HG03457 (cell line): Measurements from ENCODE around the gene LONP1.

Experiments used
- ATAC-seq: cut with Tn5 transposase; IDR thresholded peaks from one replicate; pipeline ENCODE4 v1.9.1; 2021; ENCODE audit warnings: moderate number of reproducible peaks; ENCODE audit not compliant: unreplicated experiment

LONP1 gene

GRCh38 chr19:5680437-5681368 lies 39.2 kb downstream of the LONP1 start, which contains the start of the genes HSD11B1L and MICOS13:
HSD11B1L (plus strand) TSS chr19:5681027; CDS start chr19:5684833, 3,806 bp downstream.
MICOS13 (minus strand) TSS chr19:5680516; CDS start chr19:5680486, 30 bp downstream.
- peak; percentile 72 for ATAC-seq

- no peak for ATAC-seq
Observed at GRCh38 chr19:5680084-5680436, 39.9 kb downstream of the LONP1 start.

GRCh38 chr19:5679289-5680083 lies 40.5 kb downstream of the LONP1 start:
- ATAC-seq: no peak

GRCh38 chr19:5678071-5678718 lies 41.8 kb downstream of the LONP1 start:
- ATAC-seq: no peak

GRCh38 chr19:5677580-5677979 lies 42.4 kb downstream of the LONP1 start:
- ATAC-seq: no peak

- ATAC-seq: no peak
Observed at GRCh38 chr19:5677136-5677535, 42.8 kb downstream of the LONP1 start.

GRCh38 chr19:5676772-5677105 lies 43.2 kb downstream of the LONP1 start:
- ATAC-seq: no peak

GRCh38 chr19:5676105-5676771 lies 43.7 kb downstream of the LONP1 start:
- ATAC-seq: no peak

GRCh38 chr19:5674714-5675113 lies 45.2 kb downstream of the LONP1 start:
- ATAC-seq: no peak

GRCh38 chr19:5673752-5674151 lies 46.2 kb downstream of the LONP1 start:
- ATAC-seq: no peak

GRCh38 chr19:5672708-5673459 lies 47.1 kb downstream of the LONP1 start:
- ATAC-seq: no peak

- ATAC-seq: no peak
Observed at GRCh38 chr19:5671600-5671999, 48.3 kb downstream of the LONP1 start.

GRCh38 chr19:5669212-5669611 lies 50.7 kb downstream of the LONP1 start:
- no peak for ATAC-seq

- no peak for ATAC-seq
Observed at GRCh38 chr19:5667751-5668271, 52.1 kb downstream of the LONP1 start.

- ATAC-seq: no peak
Observed at GRCh38 chr19:5666921-5667610, 52.9 kb downstream of the LONP1 start.

- ATAC-seq: no peak
Observed at GRCh38 chr19:5665781-5666513, 54.0 kb downstream of the LONP1 start.

GRCh38 chr19:5664515-5664914 lies 55.4 kb downstream of the LONP1 start:
- ATAC-seq: no peak

- no peak for ATAC-seq
Observed at GRCh38 chr19:5663904-5664303, 56.0 kb downstream of the LONP1 start.

- ATAC-seq: no peak
Observed at GRCh38 chr19:5661483-5661882, 58.5 kb downstream of the LONP1 start.
